ENCODE data around the gene MECP2. TPM values are rescaled to one million over a fixed set of nuclear protein-coding genes. Genes with fewer than 3 reads are reported as not detected.

Gene MECP2
- total RNA-seq, 3 donors from 2014 or later: 56.3 to 58.3 (median 57.8) TPM

DNA sequence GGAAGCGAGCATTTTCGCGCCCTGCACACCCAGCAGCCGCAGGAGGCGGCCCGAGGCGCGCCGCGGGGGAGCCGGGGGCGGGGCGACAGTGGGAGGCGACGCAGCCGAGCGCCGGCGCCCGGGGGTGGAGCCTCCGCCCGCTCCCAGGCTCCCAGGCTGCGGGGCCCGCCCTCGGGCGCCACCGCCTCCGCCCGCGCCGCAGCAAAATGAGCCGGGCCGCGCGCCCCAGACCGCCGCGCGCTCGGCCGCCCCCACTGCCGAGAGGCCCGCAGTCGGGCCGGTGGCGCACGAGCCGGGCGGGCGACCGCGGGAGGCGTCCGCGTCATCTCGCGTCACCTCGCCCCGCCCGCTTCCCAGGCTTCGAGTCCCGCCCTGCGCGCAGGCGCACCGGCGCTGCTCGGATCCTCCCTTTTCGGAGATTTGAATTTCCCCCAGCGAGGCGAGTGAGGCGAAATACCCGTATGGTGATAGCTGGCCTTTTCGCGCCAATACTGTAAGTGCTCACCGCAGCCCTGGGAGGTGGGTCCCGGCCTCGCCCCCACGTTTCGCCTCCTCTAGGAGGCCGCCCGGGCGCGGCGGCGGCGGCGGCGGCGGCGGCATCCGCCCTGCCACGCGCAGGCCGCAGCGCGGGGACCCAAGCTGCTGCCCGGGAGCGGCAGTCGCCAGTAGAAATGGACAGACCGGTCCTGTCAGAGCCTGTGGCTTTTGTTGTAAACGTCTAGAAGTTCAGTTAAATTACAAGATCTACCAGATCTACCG, 125.0 kb downstream of the MECP2 start, which contains the start of gene TMEM187:
TMEM187 (plus strand) TSS at position 387 of the 759 bp plus-strand sequence. CDS start 9,309 bp downstream, outside the sequence.
- intact Hi-C loops (cut with DNase I; ENCODE audit: low total_unique reads): no loop called here
- peak; percentile 77 to 78 for DNase-seq (ENCODE audit: low spot score in 2 of 2)
- Histone ChIP-seq H3K36me3 (no peaks in the 10 kb centered on the region), H3K9me3 (no peaks in the 10 kb centered on the region), H3K27ac (peak within 1 kb of the TSS; percentile 99 to 100), H3K4me1 (peaks cover 0 to 8% of the 10 kb centered on the region in 2 donors), H3K27me3 (peaks cover 0 to 9% of the 10 kb centered on the region in 2 donors), H3K4me3 (peak within 1 kb of the TSS; percentile 73 to 91 (median 82))
- TF ChIP-seq, protein P1, sequence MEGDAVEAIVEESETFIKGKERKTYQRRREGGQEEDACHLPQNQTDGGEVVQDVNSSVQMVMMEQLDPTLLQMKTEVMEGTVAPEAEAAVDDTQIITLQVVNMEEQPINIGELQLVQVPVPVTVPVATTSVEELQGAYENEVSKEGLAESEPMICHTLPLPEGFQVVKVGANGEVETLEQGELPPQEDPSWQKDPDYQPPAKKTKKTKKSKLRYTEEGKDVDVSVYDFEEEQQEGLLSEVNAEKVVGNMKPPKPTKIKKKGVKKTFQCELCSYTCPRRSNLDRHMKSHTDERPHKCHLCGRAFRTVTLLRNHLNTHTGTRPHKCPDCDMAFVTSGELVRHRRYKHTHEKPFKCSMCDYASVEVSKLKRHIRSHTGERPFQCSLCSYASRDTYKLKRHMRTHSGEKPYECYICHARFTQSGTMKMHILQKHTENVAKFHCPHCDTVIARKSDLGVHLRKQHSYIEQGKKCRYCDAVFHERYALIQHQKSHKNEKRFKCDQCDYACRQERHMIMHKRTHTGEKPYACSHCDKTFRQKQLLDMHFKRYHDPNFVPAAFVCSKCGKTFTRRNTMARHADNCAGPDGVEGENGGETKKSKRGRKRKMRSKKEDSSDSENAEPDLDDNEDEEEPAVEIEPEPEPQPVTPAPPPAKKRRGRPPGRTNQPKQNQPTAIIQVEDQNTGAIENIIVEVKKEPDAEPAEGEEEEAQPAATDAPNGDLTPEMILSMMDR (IDR thresholded peaks at IDR 0.05): no peak
- peak; percentile 26 for TF ChIP-seq POLR2A (IDR thresholded peaks at IDR 0.05)
- peak in 1 of 3 donors; percentile 53 for TF ChIP-seq POLR2AphosphoS5 (IDR thresholded peaks at IDR 0.05)

Other genes starting within 250 kb of the MECP2 start
- gene L1CAM, start 211.5 kb downstream of the MECP2 start, total RNA-seq: 1 to 10 TPM in 1 of 3 donors, under 1 TPM in 2; 0.29 to 1.8 (median 0.66) TPM
- 1 to 10 TPM in 2 of 3 donors, under 1 TPM in 1; 0.44 to 5.9 (median 5.3) TPM for gene AVPR2, start 193.0 kb downstream of the MECP2 start, total RNA-seq
- gene ARHGAP4, start 171.5 kb downstream of the MECP2 start, total RNA-seq: 10 to 100 TPM; 18.4 to 21.5 (median 19.8) TPM
- gene NAA10, start 162.7 kb downstream of the MECP2 start, total RNA-seq: 10 to 100 TPM; 57.7 to 81.0 (median 79.2) TPM
- 10 to 100 TPM in 1 of 3 donors, 1 to 10 TPM in 2; 6.6 to 50.7 (median 6.9) TPM for gene RENBP, start 153.1 kb downstream of the MECP2 start, total RNA-seq
- gene HCFC1, start 125.9 kb downstream of the MECP2 start, total RNA-seq: 10 to 100 TPM; 20.2 to 23.0 (median 22.6) TPM
- gene TMEM187, start 125.0 kb downstream of the MECP2 start, total RNA-seq: 10 to 100 TPM in 1 of 3 donors, 1 to 10 TPM in 2; 7.6 to 10.9 (median 8.2) TPM
- gene IRAK1, start 77.8 kb downstream of the MECP2 start, total RNA-seq: 10 to 100 TPM; 43.7 to 66.2 (median 50.8) TPM
- not detected for gene OPN1LW, start 46.5 kb upstream of the MECP2 start, total RNA-seq
- not detected for gene OPN1MW, start 84.9 kb upstream of the MECP2 start, total RNA-seq
- gene OPN1MW2, start 122.0 kb upstream of the MECP2 start, total RNA-seq: not detected
- gene OPN1MW3, start 159.9 kb upstream of the MECP2 start, total RNA-seq: not detected
- gene TEX28, start 197.4 kb upstream of the MECP2 start, total RNA-seq: not detected
- gene TKTL1, start 198.1 kb upstream of the MECP2 start, total RNA-seq: under 1 TPM in 1 of 3 donors, not detected in 2; 0.16 TPM

Data from breast epithelium (tissue), 4 donors.